WTC11 (cell line): ENCODE results near the gene CELSR1. TPM values are rescaled to one million over a fixed set of nuclear protein-coding genes. Genes with fewer than 3 reads are reported as not detected.
A peak's percentile ranks its signal among the peaks of the same experiment; 100 is the strongest.

Source experiments
- ATAC-seq: fragments of 200-7000 bp; cut with Tn5 transposase; 2 replicates; pipeline ENCODE4 v1.10.0; 2021; ENCODE audit warnings: mild to moderate bottlenecking, moderate library complexity
- CTCF ChIA-PET: fragments of 300-600 bp; sonication (Branson Sonifier 250); formaldehyde crosslinking; loops from one replicate; lab custom pipeline; 2021; ENCODE audit warnings: antibody characterized with exemption; lab: Charles Lee
- POLR2A ChIA-PET: fragments of 350-600 bp; sonication (Branson Sonifier 250); formaldehyde crosslinking; loops from one replicate; lab custom pipeline; 2021; ENCODE audit warnings: antibody characterized with exemption; lab: Charles Lee
- DNase-seq: peaks from one replicate; pipeline ENCODE4 v3.0.0; 2021; ENCODE audit warnings: low spot score
- H3K27ac Mint-ChIP-seq: 2 replicates; pipeline ENCODE4 v1.8.0; 2021; ENCODE audit warnings: mixed read lengths
- H3K27me3 Mint-ChIP-seq: 2 replicates; pipeline ENCODE4 v1.8.0; 2021; ENCODE audit warnings: low read depth, mild to moderate bottlenecking, moderate library complexity, mixed read lengths
- H3K36me3 Mint-ChIP-seq: 2 replicates; pipeline ENCODE4 v1.8.0; 2021; ENCODE audit warnings: mixed read lengths
- H3K4me1 Mint-ChIP-seq: 2 replicates; pipeline ENCODE4 v1.8.0; 2022; ENCODE audit warnings: mixed read lengths
- H3K4me3 Mint-ChIP-seq: 2 replicates; pipeline ENCODE4 v1.8.0; 2021; ENCODE audit warnings: mild to moderate bottlenecking, moderate library complexity, mixed read lengths
- H3K9me3 Mint-ChIP-seq: 2 replicates; pipeline ENCODE4 v1.8.0; 2021; ENCODE audit warnings: mixed read lengths
- ATF1 ChIP-seq: sonication (generic); formaldehyde crosslinking; IDR thresholded peaks from 2 replicates; pipeline ENCODE4 v1.8.1; 2023; ENCODE audit warnings: mild to moderate bottlenecking, moderate library complexity, missing genetic modification reagents
- CREM ChIP-seq: sonication (generic); formaldehyde crosslinking; IDR thresholded peaks from 2 replicates; pipeline ENCODE4 v1.8.1; 2022; ENCODE audit warnings: mild to moderate bottlenecking, missing genetic modification reagents, moderate library complexity
- FOXJ3 ChIP-seq: sonication (generic); formaldehyde crosslinking; IDR thresholded peaks from 2 replicates; pipeline ENCODE4 v1.9.0; 2021; ENCODE audit warnings: missing genetic modification reagents, mild to moderate bottlenecking, borderline replicate concordance
- GABPB1 ChIP-seq: sonication (generic); formaldehyde crosslinking; IDR thresholded peaks from 2 replicates; pipeline ENCODE4 v1.8.1; 2023; ENCODE audit warnings: mild to moderate bottlenecking, missing genetic modification reagents
- JUN ChIP-seq: sonication (generic); formaldehyde crosslinking; IDR thresholded peaks from 2 replicates; pipeline ENCODE4 v1.8.0; 2023; ENCODE audit warnings: mild to moderate bottlenecking, missing genetic modification reagents
- KAT7 ChIP-seq: sonication (generic); formaldehyde crosslinking; IDR thresholded peaks from 2 replicates; pipeline ENCODE4 v1.8.1; 2023; ENCODE audit warnings: missing genetic modification reagents, mild to moderate bottlenecking, borderline replicate concordance
- SOX15 ChIP-seq: fragments of 250-450 bp; sonication (Bioruptor Pico); IDR thresholded peaks from 2 replicates; pipeline ENCODE4 v1.9.0; 2021; ENCODE audit warnings: mild to moderate bottlenecking
- TEAD1 ChIP-seq: sonication (generic); formaldehyde crosslinking; IDR thresholded peaks from 2 replicates; pipeline ENCODE4 v1.8.0; 2022; ENCODE audit warnings: mild to moderate bottlenecking, missing genetic modification reagents
- ZNF263 ChIP-seq: sonication (generic); formaldehyde crosslinking; IDR thresholded peaks from 2 replicates; pipeline ENCODE4 v1.8.1; 2022; ENCODE audit warnings: low read depth, mild to moderate bottlenecking, moderate library complexity, missing genetic modification reagents
- ZNF671 ChIP-seq: fragments of 250-450 bp; sonication (Bioruptor Pico); IDR thresholded peaks from 2 replicates; pipeline ENCODE4 v1.8.0; 2021; ENCODE audit warnings: mild to moderate bottlenecking
- total RNA-seq: library from RNA; stranded (reverse); gene quantifications from 3 replicates; pipeline ENCODE4 v1.2.3, GENCODE V29; 2021
- TF ChIP-seq, protein P1 (sequence below): fragments of 200-600 bp; IDR thresholded peaks from 2 replicates; pipeline ENCODE4 v1.8.0; 2022; ENCODE audit warnings: antibody characterized with exemption
- TF ChIP-seq, protein P2 (sequence below): sonication (generic); formaldehyde crosslinking; IDR thresholded peaks from 2 replicates; pipeline ENCODE4 v1.8.0; 2023; ENCODE audit warnings: missing genetic modification reagents
- TF ChIP-seq, protein P3 (sequence below): sonication (generic); formaldehyde crosslinking; IDR thresholded peaks from 2 replicates; pipeline ENCODE4 v1.8.1; 2022; ENCODE audit warnings: low read depth, missing genetic modification reagents, borderline replicate concordance
- TF ChIP-seq, protein P4 (sequence below): sonication (generic); formaldehyde crosslinking; IDR thresholded peaks from 2 replicates; pipeline ENCODE4 v1.8.0; 2022; ENCODE audit warnings: mild to moderate bottlenecking, missing genetic modification reagents
- TF ChIP-seq, protein P5 (sequence below): sonication (generic); formaldehyde crosslinking; IDR thresholded peaks from 2 replicates; pipeline ENCODE4 v1.8.0; 2022; ENCODE audit warnings: mild to moderate bottlenecking, missing genetic modification reagents
- TF ChIP-seq, protein P6 (sequence below): sonication (generic); formaldehyde crosslinking; IDR thresholded peaks from 2 replicates; pipeline ENCODE4 v1.8.1; 2022; ENCODE audit warnings: missing genetic modification reagents, borderline replicate concordance
- TF ChIP-seq, protein P7 (sequence below): fragments of 250-450 bp; sonication (Bioruptor Pico); conservative IDR thresholded peaks from 2 replicates; pipeline ENCODE4 v1.9.0; 2021; ENCODE audit warnings: mild to moderate bottlenecking

The CELSR1 gene
- total RNA-seq, 1 experiment from 2014 or later, result 16.8 TPM

DNA sequence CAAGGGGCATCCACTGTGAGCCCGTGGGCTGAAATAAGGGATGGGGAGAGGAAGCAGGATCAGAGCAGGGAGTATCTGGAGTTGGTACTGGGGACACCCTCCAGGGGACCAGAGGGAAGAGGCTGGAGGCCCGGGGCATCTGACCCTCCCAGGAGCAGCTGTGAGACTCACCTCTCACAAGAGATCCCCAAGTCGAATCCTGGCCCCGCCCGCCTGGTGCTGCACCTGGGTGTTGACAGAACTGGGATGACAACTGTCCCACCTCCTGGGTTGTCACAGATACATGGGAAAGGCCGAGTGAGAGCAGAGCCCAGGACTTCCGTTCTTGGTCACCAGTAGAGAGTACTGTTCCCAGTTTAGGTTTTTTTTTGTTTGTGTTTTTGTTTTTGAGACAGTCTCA is 78.9 kb downstream of the CELSR1 start (continued):
- TF ChIP-seq, protein P1, sequence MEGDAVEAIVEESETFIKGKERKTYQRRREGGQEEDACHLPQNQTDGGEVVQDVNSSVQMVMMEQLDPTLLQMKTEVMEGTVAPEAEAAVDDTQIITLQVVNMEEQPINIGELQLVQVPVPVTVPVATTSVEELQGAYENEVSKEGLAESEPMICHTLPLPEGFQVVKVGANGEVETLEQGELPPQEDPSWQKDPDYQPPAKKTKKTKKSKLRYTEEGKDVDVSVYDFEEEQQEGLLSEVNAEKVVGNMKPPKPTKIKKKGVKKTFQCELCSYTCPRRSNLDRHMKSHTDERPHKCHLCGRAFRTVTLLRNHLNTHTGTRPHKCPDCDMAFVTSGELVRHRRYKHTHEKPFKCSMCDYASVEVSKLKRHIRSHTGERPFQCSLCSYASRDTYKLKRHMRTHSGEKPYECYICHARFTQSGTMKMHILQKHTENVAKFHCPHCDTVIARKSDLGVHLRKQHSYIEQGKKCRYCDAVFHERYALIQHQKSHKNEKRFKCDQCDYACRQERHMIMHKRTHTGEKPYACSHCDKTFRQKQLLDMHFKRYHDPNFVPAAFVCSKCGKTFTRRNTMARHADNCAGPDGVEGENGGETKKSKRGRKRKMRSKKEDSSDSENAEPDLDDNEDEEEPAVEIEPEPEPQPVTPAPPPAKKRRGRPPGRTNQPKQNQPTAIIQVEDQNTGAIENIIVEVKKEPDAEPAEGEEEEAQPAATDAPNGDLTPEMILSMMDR, result no peak
- TF ChIP-seq CREM (CRISPR knock-in tag) (no peak), JUN (no peak), ATF1 (CRISPR knock-in tag) (no peak), KAT7 (CRISPR knock-in tag) (no peak), ZNF263 (CRISPR knock-in tag) (no peak)
- TF ChIP-seq, protein P2, sequence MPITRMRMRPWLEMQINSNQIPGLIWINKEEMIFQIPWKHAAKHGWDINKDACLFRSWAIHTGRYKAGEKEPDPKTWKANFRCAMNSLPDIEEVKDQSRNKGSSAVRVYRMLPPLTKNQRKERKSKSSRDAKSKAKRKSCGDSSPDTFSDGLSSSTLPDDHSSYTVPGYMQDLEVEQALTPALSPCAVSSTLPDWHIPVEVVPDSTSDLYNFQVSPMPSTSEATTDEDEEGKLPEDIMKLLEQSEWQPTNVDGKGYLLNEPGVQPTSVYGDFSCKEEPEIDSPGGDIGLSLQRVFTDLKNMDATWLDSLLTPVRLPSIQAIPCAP (CRISPR knock-in tag), result no peak
- TF ChIP-seq, protein P3, sequence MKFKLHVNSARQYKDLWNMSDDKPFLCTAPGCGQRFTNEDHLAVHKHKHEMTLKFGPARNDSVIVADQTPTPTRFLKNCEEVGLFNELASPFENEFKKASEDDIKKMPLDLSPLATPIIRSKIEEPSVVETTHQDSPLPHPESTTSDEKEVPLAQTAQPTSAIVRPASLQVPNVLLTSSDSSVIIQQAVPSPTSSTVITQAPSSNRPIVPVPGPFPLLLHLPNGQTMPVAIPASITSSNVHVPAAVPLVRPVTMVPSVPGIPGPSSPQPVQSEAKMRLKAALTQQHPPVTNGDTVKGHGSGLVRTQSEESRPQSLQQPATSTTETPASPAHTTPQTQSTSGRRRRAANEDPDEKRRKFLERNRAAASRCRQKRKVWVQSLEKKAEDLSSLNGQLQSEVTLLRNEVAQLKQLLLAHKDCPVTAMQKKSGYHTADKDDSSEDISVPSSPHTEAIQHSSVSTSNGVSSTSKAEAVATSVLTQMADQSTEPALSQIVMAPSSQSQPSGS (CRISPR knock-in tag), result no peak
- TF ChIP-seq, protein P4, sequence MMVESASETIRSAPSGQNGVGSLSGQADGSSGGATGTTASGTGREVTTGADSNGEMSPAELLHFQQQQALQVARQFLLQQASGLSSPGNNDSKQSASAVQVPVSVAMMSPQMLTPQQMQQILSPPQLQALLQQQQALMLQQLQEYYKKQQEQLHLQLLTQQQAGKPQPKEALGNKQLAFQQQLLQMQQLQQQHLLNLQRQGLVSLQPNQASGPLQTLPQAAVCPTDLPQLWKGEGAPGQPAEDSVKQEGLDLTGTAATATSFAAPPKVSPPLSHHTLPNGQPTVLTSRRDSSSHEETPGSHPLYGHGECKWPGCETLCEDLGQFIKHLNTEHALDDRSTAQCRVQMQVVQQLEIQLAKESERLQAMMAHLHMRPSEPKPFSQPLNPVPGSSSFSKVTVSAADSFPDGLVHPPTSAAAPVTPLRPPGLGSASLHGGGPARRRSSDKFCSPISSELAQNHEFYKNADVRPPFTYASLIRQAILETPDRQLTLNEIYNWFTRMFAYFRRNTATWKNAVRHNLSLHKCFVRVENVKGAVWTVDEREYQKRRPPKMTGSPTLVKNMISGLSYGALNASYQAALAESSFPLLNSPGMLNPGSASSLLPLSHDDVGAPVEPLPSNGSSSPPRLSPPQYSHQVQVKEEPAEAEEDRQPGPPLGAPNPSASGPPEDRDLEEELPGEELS (CRISPR knock-in tag), result no peak

DNA sequence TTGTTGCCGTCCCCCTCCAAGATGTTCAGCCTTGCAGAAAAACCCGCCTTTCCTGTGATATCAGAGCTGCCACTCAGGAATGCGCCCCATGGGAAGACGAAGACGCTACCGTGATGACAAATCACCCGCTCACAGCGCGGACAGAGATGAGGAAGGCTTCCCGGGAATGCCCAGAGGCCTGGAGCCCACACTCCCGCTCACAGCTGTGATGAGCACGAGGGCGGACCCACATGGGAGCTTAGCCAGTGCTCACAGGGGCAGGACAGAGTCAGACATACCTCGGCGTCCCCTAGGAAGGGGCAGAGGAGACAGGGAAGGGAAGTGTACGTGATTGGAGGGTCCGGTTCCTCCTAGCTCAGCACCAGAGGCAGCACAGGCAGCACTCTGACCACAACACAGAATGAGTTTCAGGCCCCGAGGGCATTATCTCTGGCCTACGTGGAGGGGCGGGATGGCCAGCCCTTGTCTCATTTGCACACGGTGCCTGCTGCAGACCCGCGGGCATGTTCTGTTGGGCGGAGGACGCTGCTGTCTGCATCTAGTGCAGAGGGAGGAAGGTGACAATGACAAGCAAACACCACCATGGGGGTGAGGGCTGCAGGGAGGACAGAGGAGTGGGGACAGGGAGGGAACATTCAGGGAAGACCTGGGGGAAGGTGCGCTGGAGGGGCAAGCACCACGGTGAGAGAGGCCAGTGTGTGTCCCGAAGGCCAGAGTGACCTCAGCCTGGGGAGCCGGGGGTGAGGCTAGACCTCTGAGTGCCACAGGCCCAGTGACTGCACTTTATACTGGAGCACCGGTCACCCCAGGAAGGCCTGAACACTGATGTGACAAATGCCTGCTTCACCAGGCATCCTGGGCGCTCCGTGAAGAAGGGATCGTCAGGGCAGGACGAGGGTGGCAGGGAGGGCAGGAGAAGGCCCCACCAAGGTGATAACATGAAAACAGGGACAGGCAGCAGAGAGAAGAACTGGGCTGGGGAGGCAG is 79.6 kb downstream of the CELSR1 start:
- ChIA-PET POLR2A (no interaction called here), CTCF (interaction anchor here (1.0 to 1.9 kb wide), 3 partner anchors 76 to 90 kb away, joined by 3 to 10 read pairs (median 3); no protein-coding TSS in a partner anchor)
- DNase-seq (no peak), ATAC-seq (no peak)
- no peaks in the 10 kb centered on the region for H3K9me3 Mint-ChIP-seq
- H3K4me1 Mint-ChIP-seq, result no peaks in the 10 kb centered on the region
- TF ChIP-seq SOX15 (CRISPR knock-in tag), result no peak
- H3K27me3 Mint-ChIP-seq, result no peaks in the 10 kb centered on the region
- H3K4me3 Mint-ChIP-seq, result no peak overlapping the region
- H3K27ac Mint-ChIP-seq, result peak overlapping the region; percentile 90
- no peaks in the 10 kb centered on the region; the same call in 1 of the 2 replicates for H3K36me3 Mint-ChIP-seq

DNA sequence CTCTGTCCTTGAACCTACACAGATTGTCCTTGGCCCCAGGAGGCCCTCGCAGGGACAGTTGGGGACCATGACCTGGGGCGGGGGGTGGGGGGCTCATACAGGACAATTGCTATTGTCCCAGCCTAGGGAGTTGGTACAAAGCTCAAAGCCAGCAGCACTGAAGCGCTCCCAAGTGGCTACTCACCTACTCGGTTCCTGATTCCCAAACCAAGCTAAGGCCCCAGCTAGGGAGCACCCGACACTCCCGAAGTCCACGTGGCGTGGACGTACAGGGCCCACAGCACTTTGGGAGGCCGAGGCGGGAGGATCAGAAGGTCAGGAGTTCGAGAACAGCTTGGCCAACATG is 80.6 kb downstream of the CELSR1 start:
- POLR2A ChIA-PET, result no interaction called here
- Mint-ChIP-seq H3K4me3 (no peak overlapping the region), H3K4me1 (no peaks in the 10 kb centered on the region), H3K27me3 (no peaks in the 10 kb centered on the region), H3K27ac (no peak overlapping the region), H3K36me3 (no peaks in the 10 kb centered on the region), H3K9me3 (no peaks in the 10 kb centered on the region)
- ATAC-seq (no peak), DNase-seq (no peak)
- CTCF ChIA-PET, result interaction anchor here (0.7 to 1.9 kb wide), 3 partner anchors 77 to 943 kb away, joined by 3 to 10 read pairs (median 3); no protein-coding TSS in a partner anchor
- TF ChIP-seq TEAD1 (no peak), CREM (CRISPR knock-in tag) (no peak), ZNF671 (no peak), FOXJ3 (CRISPR knock-in tag) (no peak), ZNF263 (CRISPR knock-in tag) (no peak), GABPB1 (CRISPR knock-in tag) (no peak)
- TF ChIP-seq, protein P5, sequence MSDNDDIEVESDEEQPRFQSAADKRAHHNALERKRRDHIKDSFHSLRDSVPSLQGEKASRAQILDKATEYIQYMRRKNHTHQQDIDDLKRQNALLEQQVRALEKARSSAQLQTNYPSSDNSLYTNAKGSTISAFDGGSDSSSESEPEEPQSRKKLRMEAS (CRISPR knock-in tag), result no peak
- TF ChIP-seq, protein P6, sequence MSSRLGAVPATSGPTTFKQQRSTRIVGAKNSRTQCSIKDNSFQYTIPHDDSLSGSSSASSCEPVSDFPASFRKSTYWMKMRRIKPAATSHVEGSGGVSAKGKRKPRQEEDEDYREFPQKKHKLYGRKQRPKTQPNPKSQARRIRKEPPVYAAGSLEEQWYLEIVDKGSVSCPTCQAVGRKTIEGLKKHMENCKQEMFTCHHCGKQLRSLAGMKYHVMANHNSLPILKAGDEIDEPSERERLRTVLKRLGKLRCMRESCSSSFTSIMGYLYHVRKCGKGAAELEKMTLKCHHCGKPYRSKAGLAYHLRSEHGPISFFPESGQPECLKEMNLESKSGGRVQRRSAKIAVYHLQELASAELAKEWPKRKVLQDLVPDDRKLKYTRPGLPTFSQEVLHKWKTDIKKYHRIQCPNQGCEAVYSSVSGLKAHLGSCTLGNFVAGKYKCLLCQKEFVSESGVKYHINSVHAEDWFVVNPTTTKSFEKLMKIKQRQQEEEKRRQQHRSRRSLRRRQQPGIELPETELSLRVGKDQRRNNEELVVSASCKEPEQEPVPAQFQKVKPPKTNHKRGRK (CRISPR knock-in tag), result no peak
- TF ChIP-seq, protein P1, result no peak
- TF ChIP-seq, protein P7, sequence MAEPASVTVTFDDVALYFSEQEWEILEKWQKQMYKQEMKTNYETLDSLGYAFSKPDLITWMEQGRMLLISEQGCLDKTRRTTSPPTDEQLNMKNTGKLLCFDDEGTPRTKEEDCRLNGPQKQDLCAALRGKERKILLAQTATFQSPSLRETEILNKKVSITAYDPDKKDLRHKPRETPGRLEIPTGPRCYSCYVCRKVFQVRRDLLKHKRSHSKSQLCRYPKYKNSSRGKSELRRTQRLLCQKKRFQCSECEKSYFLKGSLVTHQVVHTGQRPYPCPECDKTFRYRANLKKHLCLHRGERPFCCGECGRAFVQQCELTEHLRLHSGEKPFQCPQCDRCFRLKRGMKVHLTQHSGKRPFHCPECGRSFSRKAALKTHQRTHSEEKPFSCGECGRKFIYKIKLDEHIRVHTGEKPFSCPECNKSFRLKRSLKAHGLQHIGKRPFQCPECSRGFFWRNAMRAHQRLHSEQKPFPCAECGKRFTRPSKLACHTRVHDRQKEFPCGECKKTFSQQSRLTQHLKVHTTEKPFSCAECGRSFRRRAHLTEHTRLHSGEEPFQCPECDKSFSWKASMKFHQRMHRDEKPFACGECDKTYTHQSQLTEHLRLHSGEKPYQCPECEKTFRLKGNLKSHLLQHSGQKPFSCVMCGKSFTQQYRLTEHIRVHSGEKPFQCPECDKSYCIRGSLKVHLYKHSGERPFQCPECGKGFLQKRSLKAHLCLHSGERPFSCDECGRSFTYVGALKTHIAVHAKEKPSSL (CRISPR knock-in tag), result no peak
